CD4-positive, alpha-beta T cell treated with Interleukin-1 beta for 1 hour (primary cell): ENCODE results near the gene CXCL1.

Experiments
- DNase-seq, 2 donors: peaks; one replicate each; pipeline ENCODE4 v3.0.0-alpha.2; 2020 to 2022

The CXCL1 gene

DNA sequence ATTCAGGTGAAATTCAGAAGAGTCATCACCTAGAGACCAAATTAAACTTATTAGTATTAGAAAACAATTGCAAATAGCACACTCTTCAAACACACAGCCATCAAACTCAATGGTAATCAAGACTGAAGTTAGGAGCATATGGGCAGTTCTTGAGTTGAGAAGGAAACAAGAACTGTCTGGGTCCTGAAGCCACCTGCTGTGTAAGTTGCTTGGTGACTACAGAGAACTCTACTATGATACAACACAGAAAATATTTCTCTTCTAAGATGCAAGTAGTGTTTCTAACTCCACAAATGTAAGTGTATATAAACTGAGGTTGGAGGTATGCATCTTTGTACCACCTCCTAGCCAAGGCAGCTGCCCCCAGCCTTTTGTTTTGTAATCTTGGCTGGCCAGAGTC, 16.4 kb upstream of the CXCL1 start:
- no peak for DNase-seq

DNA sequence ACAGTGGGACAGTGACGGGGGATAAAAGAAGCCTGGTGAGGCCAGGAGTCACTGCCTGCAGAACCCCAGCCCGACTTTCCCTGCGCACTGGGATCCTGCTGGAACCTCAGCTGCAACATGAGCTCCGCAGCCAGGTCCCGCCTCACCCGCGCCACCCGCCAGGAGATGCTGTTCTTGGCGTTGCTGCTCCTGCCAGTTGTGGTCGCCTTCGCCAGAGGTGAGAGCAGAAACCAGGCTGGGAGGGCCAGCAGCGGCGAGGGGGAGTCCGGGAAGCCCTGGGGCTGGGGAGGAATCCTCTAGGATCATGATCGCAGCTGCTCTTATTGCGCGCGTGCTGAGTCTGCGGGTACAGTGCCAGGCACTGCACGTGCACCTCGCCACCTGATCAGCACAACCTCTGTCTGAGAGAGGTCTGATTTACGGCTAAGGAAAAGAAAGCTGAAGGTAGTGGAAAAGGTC, 15.9 kb upstream of the CXCL1 start, which contains the start of gene PF4V1:
PF4V1 (plus strand) TSS at position 51 of the 459 bp plus-strand sequence; CDS start at position 118, 67 bp downstream.
- no peak for DNase-seq

DNA sequence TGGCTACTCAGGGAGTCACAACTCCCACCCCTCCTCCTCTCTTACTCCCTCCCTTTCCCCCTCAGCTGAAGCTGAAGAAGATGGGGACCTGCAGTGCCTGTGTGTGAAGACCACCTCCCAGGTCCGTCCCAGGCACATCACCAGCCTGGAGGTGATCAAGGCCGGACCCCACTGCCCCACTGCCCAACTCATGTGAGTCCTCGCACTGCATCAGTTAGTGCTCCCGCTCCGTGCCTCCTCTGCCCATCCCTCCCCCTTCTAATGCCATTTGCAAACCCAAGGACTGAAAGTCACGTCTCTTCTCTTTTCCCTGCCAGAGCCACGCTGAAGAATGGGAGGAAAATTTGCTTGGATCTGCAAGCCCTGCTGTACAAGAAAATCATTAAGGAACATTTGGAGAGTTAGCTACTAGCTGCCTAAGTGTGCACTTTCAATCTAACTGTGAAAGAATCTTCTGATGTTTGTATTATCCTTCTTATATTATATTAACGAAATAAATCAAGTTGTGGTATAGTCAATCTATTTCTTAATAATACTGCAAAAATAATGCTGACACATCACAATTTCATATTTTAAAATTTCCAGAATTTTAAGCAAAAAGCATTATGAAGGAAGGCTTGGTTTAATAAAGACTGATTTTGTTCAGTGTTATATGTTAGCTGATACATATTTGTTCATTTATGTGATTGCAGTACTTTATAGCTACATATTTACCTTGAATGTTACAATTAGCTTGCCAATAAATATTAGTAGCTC, 15.3 kb upstream of the CXCL1 start:
- no peak for DNase-seq

- DNase-seq = no peak
These were observed 13.8 kb upstream of the CXCL1 start for GRCh38 chr4:73855406-73855805.

DNA sequence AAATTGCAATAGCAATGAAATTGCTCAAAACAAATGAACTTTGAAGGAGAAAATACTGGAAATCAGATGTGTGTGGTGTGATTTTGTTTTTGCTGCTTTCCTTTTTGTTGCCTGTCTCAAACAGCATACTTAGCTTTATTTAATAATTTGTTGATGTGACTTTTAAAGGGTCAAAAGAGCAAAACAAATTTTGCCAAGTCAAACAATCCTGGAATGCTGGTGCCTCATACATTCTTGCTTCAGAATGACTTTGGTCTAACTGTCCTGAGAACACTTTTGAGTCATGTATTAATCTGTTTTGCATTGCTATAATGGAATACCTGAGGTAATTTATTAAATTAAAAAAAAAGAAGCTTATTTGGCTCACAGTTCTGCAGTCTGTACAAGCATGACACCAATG, 12.7 kb upstream of the CXCL1 start:
- DNase-seq = no peak

- no peak for DNase-seq
These were observed 9.5 kb upstream of the CXCL1 start for GRCh38 chr4:73859614-73860088.

DNA sequence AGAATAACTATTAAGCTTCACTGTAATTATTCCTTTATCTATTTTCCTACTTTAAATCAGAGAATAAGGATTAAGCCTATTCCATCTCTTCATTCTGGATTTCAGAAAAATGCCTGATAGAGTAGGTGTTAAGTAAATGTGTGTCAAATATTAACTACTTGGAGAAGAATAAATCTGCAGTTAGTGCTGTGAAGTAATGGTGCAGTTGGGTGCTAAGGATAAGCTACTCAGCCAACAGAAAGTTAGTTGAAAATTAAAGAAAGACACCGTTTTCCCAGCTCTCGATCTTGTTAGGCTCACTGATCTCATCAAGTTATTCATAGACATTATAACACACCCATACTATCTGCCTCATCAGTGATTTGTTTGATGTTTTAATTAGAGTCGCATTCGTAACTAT, 9.0 kb upstream of the CXCL1 start:
- no peak for DNase-seq

- no peak for DNase-seq
These were observed 8.3 kb upstream of the CXCL1 start for GRCh38 chr4:73860917-73861316.

- DNase-seq = no peak
These were observed 6.9 kb upstream of the CXCL1 start for GRCh38 chr4:73862322-73862721.

- no peak for DNase-seq
These were observed 4.8 kb upstream of the CXCL1 start for GRCh38 chr4:73864365-73864764.

DNA sequence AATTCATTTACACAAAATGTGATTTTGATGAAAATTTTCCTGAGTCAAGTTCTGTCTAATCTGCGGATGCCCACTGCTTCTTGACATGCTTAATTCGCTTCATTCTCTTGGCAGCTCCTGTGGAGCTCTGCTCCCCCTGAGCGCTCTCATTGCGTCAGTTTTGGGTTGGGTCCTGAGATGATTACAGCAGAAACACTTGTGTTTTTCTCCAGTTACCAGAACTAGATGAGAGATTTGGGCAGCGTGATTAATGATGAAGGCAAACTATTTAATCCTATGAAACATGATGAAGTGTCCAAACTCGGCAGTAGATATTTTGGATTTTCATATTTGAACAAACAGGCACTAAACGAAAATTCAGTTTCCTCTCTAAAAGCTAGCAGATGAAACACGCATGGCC, 4.2 kb upstream of the CXCL1 start:
- no peak for DNase-seq

DNA sequence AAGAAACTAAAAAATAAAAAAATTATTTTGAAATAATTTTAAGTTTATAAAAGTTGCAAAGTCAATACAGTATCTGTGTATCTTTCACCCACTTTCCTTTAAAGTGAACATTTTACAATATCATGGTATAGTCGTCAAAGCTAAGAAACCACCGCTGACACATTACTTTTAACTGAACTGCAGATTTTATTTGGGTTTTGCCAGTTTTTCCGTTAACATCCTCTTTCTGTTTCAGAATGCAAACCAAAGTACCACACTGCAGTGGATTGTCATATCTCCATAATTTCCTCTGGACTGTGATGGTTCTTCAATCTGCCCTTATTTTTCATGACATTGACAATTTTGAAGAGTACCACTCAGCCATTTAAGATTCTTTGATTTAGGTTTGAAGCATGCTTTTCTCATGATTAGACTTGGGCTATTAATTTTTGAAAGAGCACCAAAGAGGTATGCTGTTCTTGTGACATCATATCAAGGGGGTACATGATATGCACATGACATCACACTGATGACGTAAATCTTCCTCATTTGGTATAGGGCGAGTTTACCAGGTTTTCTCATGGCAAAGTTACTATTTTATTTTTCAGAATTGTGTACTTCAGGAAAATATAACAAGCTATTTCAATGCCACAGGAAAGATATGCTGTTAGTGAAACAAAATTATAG, 3.6 kb upstream of the CXCL1 start:
- DNase-seq = no peak

DNA sequence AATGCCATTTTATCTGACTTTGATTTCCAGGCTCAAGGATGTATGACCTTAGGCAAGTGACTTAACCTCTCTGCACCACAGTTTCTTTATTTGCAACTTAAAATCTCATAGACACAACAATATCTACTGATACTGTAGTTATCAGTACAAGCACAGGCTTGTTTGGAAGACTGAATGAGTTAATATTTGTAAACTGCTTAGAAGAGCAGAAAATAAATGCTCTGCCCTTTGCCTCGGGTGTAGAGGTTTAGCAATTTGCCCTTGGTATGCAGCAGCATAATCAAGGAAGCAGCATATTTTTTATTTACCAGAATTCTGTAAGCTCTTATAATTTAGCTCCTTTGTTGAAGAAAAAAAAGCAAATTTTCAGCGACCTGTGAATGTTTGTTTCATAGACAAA, 2.9 kb upstream of the CXCL1 start:
- no peak for DNase-seq

DNA sequence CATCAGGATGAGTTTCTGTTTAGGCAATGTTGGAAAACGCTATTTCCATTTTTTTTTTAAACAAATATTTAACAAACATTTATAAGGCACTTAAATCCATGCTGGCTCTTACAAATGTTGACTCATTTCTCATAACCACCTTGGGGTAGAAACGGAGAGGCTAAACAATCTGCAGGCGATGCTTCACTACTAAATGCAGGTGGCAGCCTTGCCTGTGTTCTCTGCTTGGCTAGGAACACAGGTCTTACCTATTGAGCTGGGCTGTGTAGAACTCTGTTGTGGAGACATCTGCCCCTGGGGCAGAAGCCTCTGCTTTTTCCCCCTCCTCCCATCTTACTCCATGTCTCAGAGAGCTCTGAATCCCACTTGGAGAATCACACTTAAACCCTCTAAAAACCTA, 1.4 kb upstream of the CXCL1 start:
- DNase-seq = no peak

GRCh38 chr4:73868206-73869129, 725 bp upstream of the CXCL1 start:
- DNase-seq = no peak

- DNase-seq = no peak
These were observed 1.1 kb downstream of the CXCL1 start for GRCh38 chr4:73870260-73870659.

- no peak for DNase-seq
These were observed 1.6 kb downstream of the CXCL1 start for GRCh38 chr4:73870768-73871167.

- no peak for DNase-seq
These were observed 2.5 kb downstream of the CXCL1 start for GRCh38 chr4:73871511-73872310.

DNA sequence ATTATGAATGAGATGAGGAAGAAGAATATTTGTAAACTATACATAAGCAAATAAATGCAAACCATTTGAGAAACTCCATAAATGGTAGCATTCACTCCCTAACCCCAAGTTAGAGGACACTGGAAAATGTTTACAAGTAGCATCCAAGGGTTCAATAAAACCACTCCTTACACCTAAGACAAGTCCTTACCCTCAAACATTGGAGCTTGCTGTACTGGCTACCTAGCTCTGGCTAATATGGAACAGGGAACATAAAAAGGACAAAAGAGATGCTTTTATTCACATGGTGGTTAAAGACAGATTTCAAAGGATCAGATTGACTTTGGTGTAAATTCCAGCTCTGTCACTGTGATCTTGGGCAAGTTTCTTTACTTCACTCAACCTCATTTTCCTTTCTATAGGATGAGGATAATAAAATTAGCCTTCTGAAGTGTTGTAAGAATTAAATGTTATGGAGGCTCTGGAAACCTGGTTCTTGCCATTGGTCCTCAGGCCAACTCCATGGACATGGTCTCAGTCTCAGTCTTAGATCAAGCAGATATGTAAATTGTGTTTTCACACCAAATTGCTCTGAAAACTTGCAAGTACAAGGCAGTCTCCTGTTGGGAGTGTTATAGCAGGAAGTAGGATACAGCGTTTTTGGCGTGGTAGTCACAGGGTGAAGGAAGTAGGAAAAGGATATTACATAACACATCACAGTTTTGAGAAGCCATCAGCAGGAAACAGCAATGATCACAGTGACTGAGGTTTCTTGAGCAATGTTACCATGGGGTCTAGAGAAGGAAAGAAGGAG, 3.3 kb downstream of the CXCL1 start:
- no peak for DNase-seq

- no peak for DNase-seq
These were observed 5.2 kb downstream of the CXCL1 start for GRCh38 chr4:73874386-73874785.

DNA sequence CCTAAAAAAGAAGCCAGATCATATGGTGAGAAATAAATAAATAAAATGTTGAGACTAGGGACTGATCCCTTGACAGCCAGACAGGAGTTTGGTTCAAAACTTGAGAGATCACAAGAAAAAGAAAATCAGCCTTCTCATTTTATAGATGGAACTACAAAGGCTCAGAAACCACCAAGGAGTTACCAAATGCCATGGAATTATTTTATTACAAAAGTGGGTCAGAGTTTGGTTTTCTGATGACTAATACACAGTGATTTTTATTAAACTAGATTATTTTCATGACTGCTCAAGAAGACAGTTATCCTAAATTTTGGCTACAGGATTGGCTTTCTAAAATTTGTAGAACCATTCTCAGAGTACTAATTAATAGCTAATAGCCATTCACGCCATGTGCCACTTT, 6.2 kb downstream of the CXCL1 start:
- DNase-seq = no peak

- no peak for DNase-seq
These were observed 14.1 kb downstream of the CXCL1 start for GRCh38 chr4:73883306-73883705.
